Measurements from ENCODE around the gene CRACR2A.

The CRACR2A gene

GRCh38 chr12:3752741-3753486 lies at the start of gene CRACR2A:
TSS of gene CRACR2A (minus strand) at chr12:3753109. CDS start at chr12:3696999, 56,110 bp downstream.
- DNase-seq, result no peak

GRCh38 chr12:3797531-3798048 lies 44.7 kb upstream of the CRACR2A start:
- no peak for DNase-seq

GRCh38 chr12:3795492-3796133 lies 42.7 kb upstream of the CRACR2A start:
- no peak for DNase-seq

- DNase-seq, result no peak
These were observed 42.2 kb upstream of the CRACR2A start for GRCh38 chr12:3795066-3795465.

- DNase-seq, result no peak
These were observed 39.8 kb upstream of the CRACR2A start for GRCh38 chr12:3792623-3793288.

- no peak for DNase-seq
These were observed 38.5 kb upstream of the CRACR2A start for GRCh38 chr12:3791256-3791874.

- no peak for DNase-seq
These were observed 37.7 kb upstream of the CRACR2A start for GRCh38 chr12:3790642-3791041.

GRCh38 chr12:3789838-3790237 lies 36.9 kb upstream of the CRACR2A start:
- DNase-seq, result no peak

- peak in 1 of 2 experiments; percentile 49 for DNase-seq
These were observed 24.4 kb upstream of the CRACR2A start for GRCh38 chr12:3777206-3777809.

- DNase-seq, result no peak
These were observed 22.6 kb upstream of the CRACR2A start for GRCh38 chr12:3775385-3776035.

- DNase-seq, result no peak
These were observed 19.5 kb upstream of the CRACR2A start for GRCh38 chr12:3772380-3772779.

GRCh38 chr12:3771853-3772252 lies 18.9 kb upstream of the CRACR2A start:
- DNase-seq, result no peak

- no peak for DNase-seq
These were observed 18.0 kb upstream of the CRACR2A start for GRCh38 chr12:3770891-3771290.

- DNase-seq, result no peak
These were observed 16.1 kb upstream of the CRACR2A start for GRCh38 chr12:3768911-3769447.

- no peak for DNase-seq
These were observed 8.3 kb upstream of the CRACR2A start for GRCh38 chr12:3761116-3761735.

GRCh38 chr12:3759878-3760277 lies 7.0 kb upstream of the CRACR2A start:
- DNase-seq, result no peak

GRCh38 chr12:3757261-3757660 lies 4.4 kb upstream of the CRACR2A start:
- DNase-seq, result no peak

GRCh38 chr12:3755898-3756297 lies 3.0 kb upstream of the CRACR2A start:
- DNase-seq, result no peak

- DNase-seq, result no peak
These were observed 805 bp upstream of the CRACR2A start for GRCh38 chr12:3753544-3754284.

GRCh38 chr12:3752096-3752709 lies 706 bp downstream of the CRACR2A start:
- DNase-seq, result no peak

Data from cerebellar nuclear complex (tissue), 1 donor.